HPDE6-E6E7 (cell line): ENCODE measurements around the gene GGA3.
"Not testable (repeated sequence)": the region's sequence is repeated elsewhere in the genome, so short reads cannot be mapped to it uniquely, and the experiment has no call there.

ENCODE experiments used
- DNase-seq: peaks from one replicate; pipeline ENCODE4 v3.0.0; 2011; ENCODE audit warnings: missing footprints; ENCODE audit errors: extremely low spot score

The GGA3 gene

DNA sequence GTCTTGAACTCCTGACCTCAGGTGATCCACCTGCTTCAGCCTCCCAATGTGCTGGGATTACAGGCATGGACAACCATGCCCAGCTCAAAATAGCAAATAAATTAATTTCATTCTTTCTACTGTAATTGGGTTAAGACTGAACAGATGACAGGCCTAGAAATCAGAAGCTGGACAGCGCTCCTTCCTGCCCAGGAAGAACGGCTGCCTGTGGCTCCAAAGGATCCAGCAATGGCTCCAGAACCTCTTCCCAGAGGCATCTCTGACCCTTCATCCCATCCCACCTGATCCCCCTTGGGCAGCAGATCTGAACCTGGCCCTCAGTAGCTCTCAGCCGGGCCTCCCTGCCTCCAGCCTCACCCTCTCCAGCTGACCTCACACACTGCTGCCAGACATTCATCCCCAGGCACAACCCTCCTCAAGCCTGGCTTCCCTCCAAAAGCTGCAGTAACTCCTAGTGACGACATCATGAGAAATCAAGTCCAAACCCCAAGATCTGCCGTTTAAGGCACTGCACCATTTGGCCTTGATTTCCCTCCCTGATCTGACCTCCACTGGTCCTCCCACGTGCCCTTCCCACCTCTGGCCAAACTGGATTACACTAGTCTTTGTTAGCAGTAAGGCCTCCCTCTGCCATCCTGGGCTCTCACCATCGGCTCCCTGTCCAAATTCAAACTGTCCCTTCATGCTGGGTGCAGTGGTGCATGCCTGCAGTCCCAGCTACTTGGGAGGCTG is 12.7 kb upstream of the GGA3 start:
- no peak for DNase-seq

DNA sequence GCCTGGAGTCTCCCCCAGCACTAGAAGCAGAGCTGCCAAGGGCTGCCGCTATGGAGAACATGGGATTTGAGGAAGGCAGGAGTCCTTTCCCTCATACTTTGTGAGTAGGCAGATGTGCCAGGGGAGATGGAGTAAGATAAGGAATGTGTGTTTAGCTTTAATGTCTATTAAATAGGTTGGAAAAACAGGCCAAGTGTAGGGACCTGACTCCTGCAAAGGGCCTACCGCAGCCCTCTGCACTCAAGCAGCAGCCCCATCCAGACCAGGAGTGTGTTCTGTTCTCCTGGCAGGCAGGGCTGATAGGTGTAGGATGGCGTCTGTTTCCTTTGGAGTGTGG is 11.4 kb upstream of the GGA3 start:
- no peak for DNase-seq

DNA sequence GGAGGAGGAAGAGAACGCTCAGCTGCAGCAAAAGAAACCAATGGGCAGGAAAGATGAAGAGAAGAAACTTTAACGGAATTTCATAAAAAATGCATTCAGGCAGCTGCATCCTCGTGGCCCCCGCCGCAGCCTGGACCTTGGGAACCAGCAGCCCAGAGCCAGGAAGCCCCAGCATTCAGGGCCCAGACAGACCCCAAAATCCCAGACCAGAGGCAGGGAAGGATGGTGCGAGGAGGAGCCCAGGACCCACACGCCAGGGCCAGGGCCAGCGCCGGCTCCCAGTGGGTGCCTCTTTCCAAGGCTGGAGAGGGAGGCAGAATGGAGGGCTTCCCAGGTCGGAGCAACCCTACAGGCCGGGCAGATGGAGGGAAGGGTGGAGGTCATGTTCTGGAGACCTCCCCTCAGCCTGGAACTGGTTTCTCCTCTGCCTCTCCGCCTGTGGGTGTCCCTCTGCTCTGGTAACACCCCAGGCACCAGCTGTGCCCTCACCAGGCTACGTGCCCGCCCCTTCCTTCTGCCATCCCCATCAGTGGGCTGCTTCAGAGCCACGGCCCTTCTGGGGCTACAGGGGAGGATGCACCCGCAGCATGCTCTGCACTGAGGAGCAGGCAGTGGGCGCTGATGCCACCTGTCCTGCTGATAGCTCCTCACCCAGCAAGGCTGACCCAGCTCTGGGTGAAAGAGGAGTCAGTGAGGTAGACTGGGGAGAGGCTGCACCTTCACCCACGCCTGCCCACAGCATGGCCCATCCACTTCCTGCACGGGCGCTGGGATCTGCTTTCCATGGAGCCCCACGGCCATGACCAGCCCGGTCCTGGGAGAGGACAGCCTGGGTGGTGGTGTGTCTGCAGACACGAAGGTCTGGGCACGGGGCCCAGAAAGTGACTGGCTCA is 10.8 kb upstream of the GGA3 start:
- DNase-seq = no peak

GRCh38 chr17:75271233-75271954 is 10.0 kb upstream of the GGA3 start:
- peak; percentile 80 for DNase-seq

- DNase-seq = no peak
These were observed 9.5 kb upstream of the GGA3 start, which contains the start of gene MIF4GD for GRCh38 chr17:75270966-75271232. Gene MIF4GD (minus strand): TSS chr17:75271231. CDS start chr17:75270195, 1,036 bp downstream.

DNA sequence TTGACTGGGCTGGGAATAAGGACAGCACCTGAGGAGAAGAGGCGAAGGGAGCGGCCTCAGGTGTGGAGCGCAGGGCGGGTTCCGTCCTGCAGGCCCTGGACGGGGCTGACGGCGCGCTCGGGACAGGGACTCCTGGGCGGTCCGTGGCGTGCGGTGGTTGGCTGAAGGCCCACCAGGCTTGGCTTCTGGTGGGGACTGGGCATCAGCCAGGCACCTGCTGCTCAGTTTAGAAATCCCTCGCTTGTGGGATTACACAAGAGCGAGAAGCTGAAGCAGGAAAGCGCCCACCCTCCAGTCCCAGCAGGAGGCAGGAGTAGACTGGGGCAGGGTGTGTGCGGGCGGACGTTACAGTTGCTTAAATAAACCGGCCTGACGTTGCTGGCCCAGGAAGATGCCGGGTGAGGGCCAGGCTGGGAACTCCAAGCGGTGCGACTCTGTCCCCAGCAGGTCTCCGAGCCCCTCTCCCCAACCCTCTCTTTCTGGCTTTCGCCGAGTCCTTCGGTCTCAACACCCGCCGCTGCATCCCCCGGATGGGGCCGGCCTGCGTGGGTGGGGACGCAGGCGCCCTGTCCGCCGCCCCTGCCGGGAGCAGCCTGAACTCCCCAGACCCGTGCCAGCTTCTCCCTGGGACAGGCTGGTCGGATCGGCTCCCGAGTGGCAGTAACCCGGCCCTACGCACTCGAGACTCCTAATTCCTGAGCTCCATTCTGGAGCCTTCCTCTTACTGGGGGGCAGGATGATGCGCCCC is 9.0 kb upstream of the GGA3 start:
- DNase-seq = peak; percentile 69

- no peak for DNase-seq
These were observed 8.4 kb upstream of the GGA3 start for GRCh38 chr17:75269844-75270217.

- no peak for DNase-seq
These were observed 6.2 kb upstream of the GGA3 start for GRCh38 chr17:75267411-75268232.

DNA sequence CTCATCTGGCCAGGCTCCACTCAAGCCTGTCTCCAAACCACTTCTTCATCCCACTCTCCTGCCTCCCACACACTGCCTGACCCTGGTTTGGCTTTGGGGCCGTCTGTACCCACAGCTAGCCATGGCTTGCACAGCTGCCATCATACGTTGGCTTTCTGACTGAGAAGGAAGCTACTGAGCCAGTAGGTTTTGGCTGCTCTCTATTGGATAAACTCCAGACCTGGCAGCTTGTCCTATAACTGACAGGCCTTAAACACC is 5.7 kb upstream of the GGA3 start:
- no peak for DNase-seq

DNA sequence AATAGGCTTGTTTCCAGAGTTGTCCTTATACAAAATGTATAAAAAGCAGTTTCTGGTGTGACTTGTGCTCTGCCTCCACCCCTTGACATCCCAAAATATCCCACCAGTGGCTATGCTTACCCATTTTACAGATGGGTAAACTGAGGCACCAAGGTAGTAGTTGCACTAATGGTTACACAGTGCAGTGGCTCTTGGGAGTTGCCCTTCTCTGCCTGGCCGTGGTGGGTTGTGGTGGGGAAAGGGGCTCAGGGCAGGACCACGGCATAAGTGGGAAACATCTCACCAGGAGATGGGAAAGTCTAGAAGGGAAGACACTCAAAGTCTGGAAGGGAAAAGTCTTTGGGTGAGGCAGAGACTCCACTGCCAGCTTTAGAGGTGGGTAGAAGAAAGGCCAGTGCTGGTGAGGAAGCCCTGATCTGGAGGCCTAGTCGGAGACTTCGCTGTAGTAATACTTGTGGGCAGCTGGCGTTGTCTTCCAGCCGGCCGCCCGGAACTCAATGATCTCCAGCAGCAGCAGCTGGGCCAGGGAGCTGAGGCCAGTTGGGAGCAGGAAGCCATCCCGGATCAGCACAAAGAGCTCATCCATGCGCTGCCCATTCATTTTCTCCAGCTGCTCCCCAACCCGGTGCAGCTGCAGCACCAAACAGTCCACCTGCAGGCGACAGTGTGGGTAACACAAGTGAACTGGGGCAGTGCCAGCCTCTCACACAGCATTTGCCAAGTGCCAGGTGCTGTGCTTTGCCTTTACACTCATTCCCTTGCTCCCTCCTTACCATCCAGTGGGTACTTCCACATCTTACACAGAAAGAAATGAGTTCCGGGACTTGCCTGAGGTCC is 5.1 kb upstream of the GGA3 start:
- DNase-seq = no peak

- DNase-seq = no peak
These were observed 4.4 kb upstream of the GGA3 start for GRCh38 chr17:75265614-75266315.

GRCh38 chr17:75263055-75263454 is 1.6 kb upstream of the GGA3 start:
- no peak for DNase-seq

- DNase-seq = no peak
These were observed 753 bp upstream of the GGA3 start for GRCh38 chr17:75262112-75262606.

- DNase-seq = no peak
These were observed 618 bp downstream of the GGA3 start for GRCh38 chr17:75260641-75261335.

DNA sequence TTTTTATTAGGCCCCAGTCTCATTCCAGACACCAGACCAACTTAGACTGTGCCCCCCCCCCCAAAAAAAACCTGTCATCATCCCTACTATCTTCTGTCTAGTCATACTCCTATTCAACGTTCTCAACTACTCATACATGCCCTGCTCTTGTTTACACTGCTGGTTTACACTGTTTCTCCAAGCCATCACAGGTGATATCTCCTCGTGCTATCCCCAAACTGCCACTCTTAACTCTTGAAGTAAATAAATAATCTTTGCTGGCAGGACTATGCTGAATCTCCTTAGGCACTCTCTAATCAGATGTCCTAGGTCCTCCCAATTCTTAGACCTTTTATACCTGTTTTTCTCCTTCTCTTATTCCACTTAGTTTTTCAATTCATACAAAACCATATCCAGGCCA is 4.2 kb downstream of the GGA3 start:
- DNase-seq = not testable (repeated sequence)

GRCh38 chr17:75255954-75256698 is 5.3 kb downstream of the GGA3 start:
- DNase-seq = not testable (repeated sequence)

- DNase-seq = no peak
These were observed 9.2 kb downstream of the GGA3 start for GRCh38 chr17:75252039-75252816.
